Measurements from ENCODE around the gene WWP2. TPM values are rescaled to one million over a fixed set of nuclear protein-coding genes. Genes with fewer than 3 reads are reported as not detected.

WWP2 gene
- total RNA-seq, 1 donor from 2014 or later: 26.8 TPM

DNA sequence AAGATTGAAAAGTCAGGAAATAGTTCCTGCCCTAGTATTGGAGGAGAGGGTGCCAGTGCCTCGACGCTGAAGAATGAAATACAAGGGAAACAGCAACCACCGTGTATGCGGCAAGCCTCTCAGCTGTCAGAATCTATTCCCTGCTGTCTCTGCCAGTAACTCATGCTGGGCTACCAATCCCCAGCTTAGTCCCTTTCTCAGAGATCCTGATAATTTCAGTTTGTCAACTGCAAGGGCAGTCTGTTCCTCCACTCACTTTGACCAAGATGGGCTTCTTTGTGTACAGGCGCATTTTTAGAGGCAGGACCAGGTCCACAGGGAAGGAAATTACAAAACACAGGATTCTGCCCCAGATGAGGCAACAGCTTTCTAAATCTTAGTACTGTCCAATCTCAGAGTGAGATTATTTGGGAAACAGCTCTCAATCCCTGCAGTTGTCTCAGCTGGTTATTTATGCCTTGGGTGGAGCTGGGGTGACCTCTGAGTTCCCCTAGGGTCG is 37.1 kb upstream of the WWP2 start:
- Histone ChIP-seq H3K4me1 (peaks cover 16% of the 10 kb centered on the region), H3K79me2 (ENCODE audit: low read depth) (peaks cover 11% of the 10 kb centered on the region), H3K4me2 (peak overlapping the region; percentile 95), H3K9me3 (ENCODE audit: low read depth) (no peaks in the 10 kb centered on the region), H3K4me3 (no peak overlapping the region), H3K27me3 (no peaks in the 10 kb centered on the region), H3F3A (ENCODE audit: low read depth) (peaks cover 40% of the 10 kb centered on the region), H3K36me3 (no peaks in the 10 kb centered on the region), H2AFZ (replicated peaks) (no peak overlapping the region), H3K27ac (no peak overlapping the region), H4K20me1 (ENCODE audit: low read depth) (no peaks in the 10 kb centered on the region), H3K9ac (no peak overlapping the region)
- Mint-ChIP-seq H3K9me3 (no peaks in the 10 kb centered on the region), H3K36me3 (no peaks in the 10 kb centered on the region), H3K27ac (peak overlapping the region; percentile 87), H3K27me3 (ENCODE audit: insufficient read depth, low read depth) (no peaks in the 10 kb centered on the region), H3K4me3 (peak overlapping the region; percentile 62), H3K4me1 (peaks cover 44% of the 10 kb centered on the region)
- no peak for DNase-seq (ENCODE audit: low spot score)
- TF ChIP-seq CTCF (IDR thresholded peaks at IDR 0.05): no peak
- TF ChIP-seq EZH2phosphoT487 (IDR thresholded peaks at IDR 0.05): no peak
- no peak for TF ChIP-seq EZH2 (IDR thresholded peaks at IDR 0.05)

GRCh38 chr16:69725480-69726312 is 36.4 kb upstream of the WWP2 start:
- Histone ChIP-seq H3K4me3 (peak overlapping the region; percentile 56), H3K4me2 (peak overlapping the region; percentile 95), H3K27ac (no peak overlapping the region), H3K9me3 (ENCODE audit: low read depth) (no peaks in the 10 kb centered on the region), H3K36me3 (no peaks in the 10 kb centered on the region), H3F3A (ENCODE audit: low read depth) (peaks cover 40% of the 10 kb centered on the region), H2AFZ (replicated peaks) (peak overlapping the region; percentile 78), H3K27me3 (no peaks in the 10 kb centered on the region), H3K4me1 (peaks cover 16% of the 10 kb centered on the region), H4K20me1 (ENCODE audit: low read depth) (no peaks in the 10 kb centered on the region), H3K79me2 (ENCODE audit: low read depth) (peaks cover 11% of the 10 kb centered on the region), H3K9ac (peak overlapping the region; percentile 41)
- Mint-ChIP-seq H3K9me3 (no peaks in the 10 kb centered on the region), H3K27ac (peak overlapping the region; percentile 89), H3K4me1 (peaks cover 44% of the 10 kb centered on the region), H3K4me3 (peak overlapping the region; percentile 94), H3K27me3 (ENCODE audit: insufficient read depth, low read depth) (no peaks in the 10 kb centered on the region), H3K36me3 (no peaks in the 10 kb centered on the region)
- no peak for DNase-seq (ENCODE audit: low spot score)
- TF ChIP-seq EZH2 (IDR thresholded peaks at IDR 0.05) (peak; percentile 7), CTCF (IDR thresholded peaks at IDR 0.05) (no peak)

DNA sequence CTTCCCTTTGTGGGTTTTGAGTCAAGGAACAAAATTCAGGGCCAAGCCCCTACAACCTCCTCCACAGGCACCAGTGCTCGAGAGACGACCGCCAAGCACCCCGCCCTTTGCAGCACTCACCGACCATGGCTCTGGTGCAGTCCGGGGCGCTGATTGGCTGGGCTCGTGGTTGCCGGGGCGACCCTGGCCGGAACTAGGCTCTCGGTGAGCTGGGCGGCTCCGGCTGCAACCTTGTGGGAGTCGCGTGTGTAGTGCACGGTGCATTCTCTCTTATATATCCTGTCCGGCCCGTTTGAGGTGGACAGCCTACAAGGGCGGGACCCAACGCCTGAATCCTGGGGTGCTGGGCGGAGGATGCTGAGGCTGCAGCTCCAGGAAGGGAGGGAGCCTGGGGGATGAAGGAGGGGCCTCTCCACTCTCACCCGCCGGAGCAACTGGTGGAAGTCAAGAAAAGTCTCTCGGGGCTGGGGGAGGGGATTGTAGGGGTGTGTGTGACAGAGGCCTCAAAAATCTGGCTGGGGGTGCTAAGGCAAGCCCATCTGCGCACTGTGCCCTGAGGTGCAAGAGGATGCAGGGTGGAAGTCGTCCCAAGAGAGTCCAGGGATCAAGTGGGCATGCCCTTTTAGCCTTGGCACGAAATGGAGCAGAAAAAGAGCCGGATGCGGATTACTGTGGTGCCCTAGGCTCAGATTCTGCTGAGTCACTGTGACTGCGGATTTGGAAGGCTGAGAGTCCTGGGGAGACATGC is 35.6 kb upstream of the WWP2 start, which contains the start of gene NQO1:
Gene NQO1 (minus strand): TSS at position 248 of the 748 bp plus-strand sequence. CDS start 121 bp downstream, at position 127.
- H3K4me1 ChIP-seq: peaks cover 16% of the 10 kb centered on the region
- H3K4me1 Mint-ChIP-seq: peaks cover 44% of the 10 kb centered on the region
- H3K27ac ChIP-seq: peak within 1 kb of the TSS; percentile 77
- no peaks in the 10 kb centered on the region for H3K36me3 ChIP-seq
- peak within 1 kb of the TSS; percentile 78 for H2AFZ ChIP-seq (replicated peaks)
- H3K27me3 Mint-ChIP-seq (ENCODE audit: insufficient read depth, low read depth): no peaks in the 10 kb centered on the region
- peaks cover 40% of the 10 kb centered on the region for H3F3A ChIP-seq (ENCODE audit: low read depth)
- H3K9me3 Mint-ChIP-seq: no peaks in the 10 kb centered on the region
- H3K27me3 ChIP-seq: no peaks in the 10 kb centered on the region
- H3K4me2 ChIP-seq: peak within 1 kb of the TSS; percentile 95
- no peaks in the 10 kb centered on the region for H4K20me1 ChIP-seq (ENCODE audit: low read depth)
- peak within 1 kb of the TSS; percentile 56 for H3K4me3 ChIP-seq
- no peaks in the 10 kb centered on the region for H3K9me3 ChIP-seq (ENCODE audit: low read depth)
- H3K9ac ChIP-seq: peak within 1 kb of the TSS; percentile 41
- H3K79me2 ChIP-seq (ENCODE audit: low read depth): peaks cover 11% of the 10 kb centered on the region
- peak within 1 kb of the TSS; percentile 94 for H3K4me3 Mint-ChIP-seq
- TF ChIP-seq EZH2 (IDR thresholded peaks at IDR 0.05): no peak
- TF ChIP-seq EZH2phosphoT487 (IDR thresholded peaks at IDR 0.05): no peak
- no peak for TF ChIP-seq CTCF (IDR thresholded peaks at IDR 0.05)
- peak; percentile 95 for DNase-seq (ENCODE audit: low spot score)
- H3K36me3 Mint-ChIP-seq: no peaks in the 10 kb centered on the region
- H3K27ac Mint-ChIP-seq: peak within 1 kb of the TSS; percentile 89
